ENCODE measurements around the gene TRPM4. TPM values are rescaled to one million over a fixed set of nuclear protein-coding genes. Genes with fewer than 3 reads are reported as not detected.
"Not testable (repeated sequence)": the region's sequence is repeated elsewhere in the genome, so short reads cannot be mapped to it uniquely, and the experiment has no call there.

TRPM4 gene
- total RNA-seq, 1 donor from 2014 or later = 63.4 TPM

GRCh38 chr19:49125025-49125731, 32.4 kb upstream of the TRPM4 start:
- Histone ChIP-seq H3K4me1 (peaks cover 0 to 10% of the 10 kb centered on the region in 2 donors), H3K4me3 (no peak overlapping the region), H3K36me3 (no peaks in the 10 kb centered on the region), H3K27me3 (no peaks in the 10 kb centered on the region), H3K27ac (no peak overlapping the region), H3K9me3 (no peaks in the 10 kb centered on the region)
- intact Hi-C loops (cut with DNase I) = no loop called here
- TF ChIP-seq CTCF (IDR thresholded peaks at IDR 0.05) = no peak
- DNase-seq (ENCODE audit: low spot score in 2 of 2) = no peak

GRCh38 chr19:49126575-49126974, 31.0 kb upstream of the TRPM4 start:
- no peak for TF ChIP-seq CTCF (IDR thresholded peaks at IDR 0.05)
- H3K4me3 ChIP-seq = no peak overlapping the region
- H3K9me3 ChIP-seq = no peaks in the 10 kb centered on the region
- DNase-seq (ENCODE audit: low spot score in 2 of 2) = no peak
- no peaks in the 10 kb centered on the region for H3K36me3 ChIP-seq
- no peaks in the 10 kb centered on the region for H3K27me3 ChIP-seq
- peaks cover 0 to 9% of the 10 kb centered on the region in 2 donors for H3K4me1 ChIP-seq
- no peak overlapping the region for H3K27ac ChIP-seq
- intact Hi-C loops (cut with DNase I) = no loop called here

- H3K36me3 ChIP-seq; H3K4me3 ChIP-seq; DNase-seq (ENCODE audit: low spot score in 2 of 2); H3K9me3 ChIP-seq; H3K27ac ChIP-seq; H3K4me1 ChIP-seq; H3K27me3 ChIP-seq; intact Hi-C loops (cut with DNase I): not testable (repeated sequence)
Observed at GRCh38 chr19:49127225-49127624, 30.4 kb upstream of the TRPM4 start.

- peak overlapping the region in 1 of 2 donors; percentile 53 for H3K4me3 ChIP-seq
- intact Hi-C loops (cut with DNase I) = loop anchor here (1.0 to 2.0 kb wide), 2 partner anchors 9 to 15 kb away; partner anchors contain the start of genes C19orf73 and PPFIA3
- H3K9me3 ChIP-seq = no peaks in the 10 kb centered on the region
- DNase-seq (ENCODE audit: low spot score in 2 of 2) = peak; percentile 82 to 97
- peak in 2 of 3 experiments; percentile 13 to 20 for TF ChIP-seq CTCF (IDR thresholded peaks at IDR 0.05)
- H3K27me3 ChIP-seq = no peaks in the 10 kb centered on the region
- no peaks in the 10 kb centered on the region for H3K36me3 ChIP-seq
- peak overlapping the region in 1 of 2 donors; percentile 67 for H3K27ac ChIP-seq
- H3K4me1 ChIP-seq = peaks cover 0 to 9% of the 10 kb centered on the region in 2 donors
Observed at GRCh38 chr19:49127674-49128544, 29.7 kb upstream of the TRPM4 start.

- intact Hi-C loops (cut with DNase I) = loop anchor here (1.0 to 2.0 kb wide), 2 partner anchors 9 to 14 kb away; partner anchors contain the start of genes C19orf73 and PPFIA3
- no peak for DNase-seq (ENCODE audit: low spot score in 2 of 2)
- Histone ChIP-seq H3K4me3 (peak overlapping the region in 1 of 2 donors; percentile 53), H3K4me1 (peaks cover 0 to 12% of the 10 kb centered on the region in 2 donors), H3K27ac (peak overlapping the region in 1 of 2 donors; percentile 7), H3K36me3 (no peaks in the 10 kb centered on the region), H3K27me3 (no peaks in the 10 kb centered on the region), H3K9me3 (no peaks in the 10 kb centered on the region)
- TF ChIP-seq CTCF (IDR thresholded peaks at IDR 0.05) = no peak
Observed at GRCh38 chr19:49128545-49129237, 28.9 kb upstream of the TRPM4 start.

Data from ascending aorta (tissue), 2 donors.